CD14-positive monocyte (primary cell): Measurements from ENCODE around the gene AP1AR. TPM values are rescaled to one million over a fixed set of nuclear protein-coding genes. Genes with fewer than 3 reads are reported as not detected.

ENCODE experiments used
- DNase-seq, 3 donors: peaks; one replicate each; pipeline ENCODE4 v3.0.0-alpha.2; 2011 to 2022
- H2AFZ ChIP-seq: 2 replicates; pipeline ENCODE4 v1.6.0; 2012; ENCODE audit warnings: mild to moderate bottlenecking, low read depth, low read length, inconsistent platforms; ENCODE audit not compliant: insufficient read depth, poor library complexity, severe bottlenecking
- H3K27ac ChIP-seq, 2 donors: 1 replicate in 1 of 2; 2 replicates in 1 of 2; pipeline ENCODE4 v1.5.1; 2012 to 2013; ENCODE audit warnings: low read length in 2 of 2, control low read depth in 1 of 2, inconsistent platforms in 1 of 2, low read depth in 1 of 2, mild to moderate bottlenecking in 1 of 2
- H3K27me3 ChIP-seq, 2 donors: one replicate each; pipeline versions ENCODE4 v1.6.0 to v1.6.1; 2011 to 2013; ENCODE audit warnings: low read length in 2 of 2; ENCODE audit not compliant: control insufficient read depth in 2 of 2, insufficient read depth in 2 of 2
- H3K36me3 ChIP-seq, 2 donors: replicated peaks in 1 of 2; 1 replicate in 1 of 2; 2 replicates in 1 of 2; pipeline versions ENCODE4 v1.5.1 to v1.6.1; 2012 to 2013; ENCODE audit warnings: low read length in 2 of 2, control low read depth in 1 of 2, inconsistent platforms in 1 of 2, mild to moderate bottlenecking in 1 of 2; ENCODE audit not compliant: insufficient read depth in 2 of 2, control insufficient read depth in 1 of 2
- H3K4me1 ChIP-seq, 2 donors: 1 replicate in 1 of 2; 2 replicates in 1 of 2; pipeline versions ENCODE4 v1.5.1 to v1.6.1; 2012 to 2013; ENCODE audit warnings: low read length in 2 of 2, control low read depth in 1 of 2, inconsistent platforms in 1 of 2, mild to moderate bottlenecking in 1 of 2, moderate library complexity in 1 of 2; ENCODE audit not compliant: insufficient read depth in 2 of 2, control insufficient read depth in 1 of 2
- H3K4me2 ChIP-seq: replicated peaks from 2 replicates; pipeline ENCODE3; 2012; ENCODE audit warnings: low read length, moderate library complexity, mild to moderate bottlenecking; ENCODE audit not compliant: poor library complexity, severe bottlenecking; ENCODE audit errors: extremely low read depth
- H3K4me3 ChIP-seq, 3 experiments: fragments of 200-600 bp in 1 of 3; sonication (generic) in 1 of 3; replicated peaks in 1 of 3; 1 replicate in 2 of 3; 2 replicates in 1 of 3; pipeline ENCODE4 v1.5.1; 2011 to 2013; ENCODE audit warnings: low read length in 3 of 3, mild to moderate bottlenecking in 3 of 3, control low read depth in 2 of 3, low read depth in 2 of 3, inconsistent platforms in 1 of 3, moderate library complexity in 1 of 3
- H3K79me2 ChIP-seq: 2 replicates; pipeline ENCODE4 v1.6.0; 2012; ENCODE audit warnings: mild to moderate bottlenecking, control low read depth, inconsistent platforms, low read length, moderate library complexity; ENCODE audit not compliant: insufficient read depth
- H3K9ac ChIP-seq: 2 replicates; pipeline ENCODE4 v1.6.0; 2017; ENCODE audit warnings: low read length, mild to moderate bottlenecking; ENCODE audit not compliant: insufficient read depth, poor library complexity, severe bottlenecking
- H3K9me3 ChIP-seq, 2 donors: replicated peaks in 1 of 2; 1 replicate in 1 of 2; 2 replicates in 1 of 2; pipeline versions ENCODE4 v1.5.1 to v1.6.1; 2012 to 2013; ENCODE audit warnings: low read length in 2 of 2, control low read depth in 1 of 2; ENCODE audit not compliant: control insufficient read depth in 1 of 2, insufficient read depth in 1 of 2
- H4K20me1 ChIP-seq: 2 replicates; pipeline ENCODE4 v1.6.0; 2012; ENCODE audit warnings: mild to moderate bottlenecking, low read length, control low read depth, moderate library complexity; ENCODE audit not compliant: insufficient read depth
- H3K27ac Mint-ChIP-seq, 7 donors: one replicate each; pipeline ENCODE4 v1.8.0; 2020; ENCODE audit warnings: mild to moderate bottlenecking in 7 of 7, mixed read lengths in 7 of 7, moderate library complexity in 6 of 7, inconsistent platforms in 2 of 7
- H3K27me3 Mint-ChIP-seq, 3 donors: one replicate each; pipeline ENCODE4 v1.8.0; 2021 to 2022; ENCODE audit warnings: low read depth in 3 of 3, mild to moderate bottlenecking in 3 of 3, mixed read lengths in 3 of 3, moderate library complexity in 3 of 3, inconsistent platforms in 1 of 3
- H3K36me3 Mint-ChIP-seq, 2 donors: one replicate each; pipeline ENCODE4 v1.8.0; 2020; ENCODE audit warnings: mixed read lengths in 2 of 2, inconsistent platforms in 1 of 2, mild to moderate bottlenecking in 1 of 2
- H3K4me1 Mint-ChIP-seq: one replicate; pipeline ENCODE4 v1.8.0; 2020; ENCODE audit warnings: mild to moderate bottlenecking, mixed read lengths
- H3K4me3 Mint-ChIP-seq, 2 donors: one replicate each; pipeline ENCODE4 v1.8.0; 2020; ENCODE audit warnings: mild to moderate bottlenecking in 2 of 2, mixed read lengths in 2 of 2, moderate library complexity in 1 of 2
- H3K9me3 Mint-ChIP-seq, 7 donors: one replicate each; pipeline ENCODE4 v1.8.0; 2020 to 2022; ENCODE audit warnings: mixed read lengths in 7 of 7, mild to moderate bottlenecking in 6 of 7, moderate library complexity in 6 of 7, inconsistent platforms in 2 of 7
- CTCF ChIP-seq: fragments of 200-600 bp; IDR thresholded peaks from one replicate; pipeline ENCODE4 v1.8.0; 2022; ENCODE audit warnings: antibody characterized with exemption, mild to moderate bottlenecking
- WGBS: methylation state at CpG from one replicate; pipeline ENCODE4 v1.1.5; 2013; ENCODE audit warnings: missing lambda C conversion rate; ENCODE audit not compliant: insufficient coverage; 5-methylcytosine and 5-hydroxymethylcytosine counted together
- intact Hi-C, 2 donors: fragments of 100-400 bp; cut with micrococcal nuclease; formaldehyde crosslinking; loops; one replicate each; pipeline versions ENCODE4 v1.15.0 to v1.15.1; 2023
- polyA plus RNA-seq, 3 donors: library from polyadenylated mRNA; depleted of rRNA in 1 of 3; unstranded in 2 of 3; stranded (reverse) in 1 of 3; fragments of 300-500 nt in 2 of 3; fragments of >200 nt in 1 of 3; fragmentation: Illumina TruSeq in 2 of 3; gene quantifications; 1 replicate in 2 of 3; 2 replicates in 1 of 3; pipeline ENCODE4 v1.2.3, GENCODE V29; 2012 to 2021

AP1AR gene
- polyA plus RNA-seq, 3 donors: 6.1 to 15.8 (median 14.6) TPM

- H3K4me1 ChIP-seq: no peaks in the 10 kb centered on the region
- Mint-ChIP-seq H3K4me1 (peaks cover 13% of the 10 kb centered on the region), H3K9me3 (no peaks in the 10 kb centered on the region), H3K4me3 (no peak overlapping the region), H3K27me3 (peaks cover 0 to 1% (median 0%) of the 10 kb centered on the region in 3 donors), H3K27ac (peak overlapping the region in 1 of 7 donors; percentile 15), H3K36me3 (peaks cover 3 to 4% of the 10 kb centered on the region in 2 donors)
- H3K36me3 ChIP-seq: no peaks in the 10 kb centered on the region
- no peak for TF ChIP-seq CTCF
- H3K9me3 ChIP-seq: no peaks in the 10 kb centered on the region
- H3K27me3 ChIP-seq: no peaks in the 10 kb centered on the region
- intact Hi-C loops: no loop called here
- WGBS: no CpG with 5 or more reads among the region's 3 CpGs
- H3K4me3 ChIP-seq: no peak overlapping the region
- H3K4me2 ChIP-seq: no peak overlapping the region
- peaks cover 11% of the 10 kb centered on the region for H3K79me2 ChIP-seq
- H3K27ac ChIP-seq: no peak overlapping the region
- H4K20me1 ChIP-seq: peaks cover 12% of the 10 kb centered on the region
- no peak overlapping the region for H3K9ac ChIP-seq
- H2AFZ ChIP-seq: no peak overlapping the region
- no peak for DNase-seq
These were observed 15.4 kb downstream of the AP1AR start for GRCh38 chr4:112247021-112247420.

GRCh38 chr4:112251019-112251643 lies 19.5 kb downstream of the AP1AR start:
- H3K27ac Mint-ChIP-seq: no peak overlapping the region

More at GRCh38 chr4:112251019-112251643, 19.5 kb downstream of the AP1AR start:
- Histone ChIP-seq H3K4me3 (no peak overlapping the region), H3K27ac (no peak overlapping the region), H2AFZ (no peak overlapping the region), H3K9ac (no peak overlapping the region), H3K4me2 (no peak overlapping the region), H3K27me3 (no peaks in the 10 kb centered on the region), H3K9me3 (no peaks in the 10 kb centered on the region), H3K36me3 (peaks cover 0 to 7% of the 10 kb centered on the region in 2 donors), H3K4me1 (peaks cover 5 to 6% of the 10 kb centered on the region in 2 donors), H3K79me2 (no peaks in the 10 kb centered on the region), H4K20me1 (no peaks in the 10 kb centered on the region)
- Mint-ChIP-seq H3K4me1 (peaks cover 13% of the 10 kb centered on the region), H3K4me3 (no peak overlapping the region), H3K27me3 (peaks cover 0 to 1% (median 0%) of the 10 kb centered on the region in 3 donors), H3K36me3 (peaks cover 7 to 11% of the 10 kb centered on the region in 2 donors), H3K9me3 (no peaks in the 10 kb centered on the region)
- DNase-seq: no peak
- TF ChIP-seq CTCF: no peak
- no CpG with 5 or more reads among the region's 3 CpGs for WGBS
- intact Hi-C loops: no loop called here
